Bone marrow (tissue), 2 donors: Measurements from ENCODE around the gene RGS3.

Experiments used
- DNase-seq, 2 donors: peaks; one replicate each; lab custom pipeline; 2025; lab: John Stamatoyannopoulos, UW

Gene RGS3

DNA sequence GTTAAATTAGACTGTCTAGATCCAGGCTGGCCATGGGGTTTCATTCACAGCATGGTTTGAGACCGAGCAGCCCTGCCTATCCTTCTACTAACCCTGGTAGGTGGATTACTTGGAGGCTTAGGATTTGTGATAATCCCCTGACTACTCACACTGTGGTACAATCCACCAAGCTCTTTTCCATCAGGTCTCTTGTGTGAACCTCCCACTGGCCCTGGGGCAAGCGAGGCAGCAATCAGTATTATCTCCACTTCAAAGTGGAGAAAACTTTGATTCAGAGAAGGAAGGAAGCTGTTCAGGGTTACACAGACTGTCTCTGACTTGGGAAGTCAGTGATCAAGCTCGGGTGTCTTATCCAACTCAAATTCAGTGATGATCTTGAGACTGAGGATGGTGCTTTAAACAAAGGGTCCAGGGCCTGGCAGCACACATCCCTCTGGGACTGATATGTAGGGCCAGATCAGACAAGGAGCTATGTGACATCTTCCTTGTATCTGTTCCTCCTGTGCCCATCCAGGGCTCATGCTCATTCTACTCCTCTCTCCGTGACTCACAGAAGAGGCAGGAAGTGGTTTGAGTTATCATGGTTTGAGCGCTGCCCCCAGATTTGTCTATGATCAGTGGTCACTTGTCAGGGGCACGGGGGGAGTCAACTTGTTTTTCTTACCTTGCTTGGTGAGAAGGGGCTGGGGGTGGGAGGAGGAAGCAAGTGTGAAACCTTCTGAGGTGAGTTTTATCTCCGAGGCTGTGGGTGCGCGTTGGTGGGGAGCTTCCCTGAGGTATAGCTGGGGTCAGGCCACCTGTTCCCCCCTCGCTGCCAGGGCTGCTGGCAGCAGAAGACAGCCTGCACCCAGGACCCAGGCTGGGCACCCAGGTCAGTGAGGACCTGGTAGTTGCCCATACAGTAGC lies 48.6 kb downstream of the RGS3 start:
- DNase-seq, result peak in 1 of 2 donors; percentile 50

DNA sequence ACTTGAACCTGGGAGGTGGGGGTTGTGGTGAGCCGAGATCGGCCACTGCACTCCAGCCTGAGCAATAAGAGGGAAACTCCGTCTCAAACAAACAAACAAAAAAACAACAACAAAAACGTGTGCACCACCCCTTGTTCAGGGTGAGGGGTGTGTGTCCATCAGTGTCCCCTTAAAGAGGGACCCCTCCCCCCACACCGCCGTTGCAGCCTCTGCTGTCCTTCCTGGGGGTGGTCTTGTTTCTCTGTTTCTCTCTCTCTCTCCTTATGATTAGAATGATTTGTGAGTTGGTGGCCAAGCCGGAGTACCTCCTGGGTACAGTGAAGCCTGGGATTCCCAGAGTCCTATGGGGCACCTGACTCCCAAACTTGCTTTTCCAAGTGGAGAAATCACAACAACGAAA lies 49.6 kb downstream of the RGS3 start:
- DNase-seq, result no peak

DNA sequence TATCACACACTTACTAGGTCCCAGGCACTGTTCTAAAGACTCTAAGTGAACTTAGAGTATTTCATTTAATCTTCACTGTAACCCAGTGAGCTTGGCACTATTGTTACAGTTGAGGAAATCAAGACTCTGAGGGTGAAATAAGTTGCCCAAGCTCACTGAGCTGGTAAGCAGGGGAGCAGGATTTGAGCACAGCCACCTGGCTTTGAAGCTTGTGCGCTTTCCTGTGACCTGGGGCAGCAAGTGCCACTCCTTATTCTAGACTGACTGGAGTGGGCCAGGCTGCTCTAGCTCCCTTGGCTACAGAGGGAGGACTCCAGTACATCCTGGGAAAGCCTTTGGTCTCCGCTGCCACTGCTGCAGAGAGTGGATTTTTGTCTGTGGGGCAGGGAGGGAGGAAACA lies 50.0 kb downstream of the RGS3 start:
- no peak for DNase-seq

- no peak for DNase-seq
These were observed 50.5 kb downstream of the RGS3 start for GRCh38 chr9:113514061-113514460.

DNA sequence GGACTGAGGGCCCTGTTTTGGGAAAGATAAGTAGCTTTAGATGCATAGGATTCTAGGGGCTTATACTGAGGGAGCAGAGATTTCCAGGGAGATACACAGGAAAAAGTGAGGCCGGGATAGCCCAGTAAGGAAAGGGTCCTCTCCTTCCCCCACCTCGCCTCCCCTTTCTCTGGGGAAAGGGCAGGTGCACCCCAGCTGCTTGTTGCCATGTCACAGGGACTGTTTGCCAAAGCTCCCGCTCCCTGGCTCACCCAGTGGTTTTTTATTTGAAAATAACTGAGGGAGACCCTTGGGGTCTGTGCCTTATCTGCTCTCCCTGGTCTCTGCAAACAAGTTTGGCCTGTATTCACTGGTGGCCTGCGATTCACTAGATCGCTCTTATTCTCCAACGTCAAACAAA lies 51.2 kb downstream of the RGS3 start:
- no peak for DNase-seq

GRCh38 chr9:113515862-113516261 lies 52.3 kb downstream of the RGS3 start:
- no peak for DNase-seq

DNA sequence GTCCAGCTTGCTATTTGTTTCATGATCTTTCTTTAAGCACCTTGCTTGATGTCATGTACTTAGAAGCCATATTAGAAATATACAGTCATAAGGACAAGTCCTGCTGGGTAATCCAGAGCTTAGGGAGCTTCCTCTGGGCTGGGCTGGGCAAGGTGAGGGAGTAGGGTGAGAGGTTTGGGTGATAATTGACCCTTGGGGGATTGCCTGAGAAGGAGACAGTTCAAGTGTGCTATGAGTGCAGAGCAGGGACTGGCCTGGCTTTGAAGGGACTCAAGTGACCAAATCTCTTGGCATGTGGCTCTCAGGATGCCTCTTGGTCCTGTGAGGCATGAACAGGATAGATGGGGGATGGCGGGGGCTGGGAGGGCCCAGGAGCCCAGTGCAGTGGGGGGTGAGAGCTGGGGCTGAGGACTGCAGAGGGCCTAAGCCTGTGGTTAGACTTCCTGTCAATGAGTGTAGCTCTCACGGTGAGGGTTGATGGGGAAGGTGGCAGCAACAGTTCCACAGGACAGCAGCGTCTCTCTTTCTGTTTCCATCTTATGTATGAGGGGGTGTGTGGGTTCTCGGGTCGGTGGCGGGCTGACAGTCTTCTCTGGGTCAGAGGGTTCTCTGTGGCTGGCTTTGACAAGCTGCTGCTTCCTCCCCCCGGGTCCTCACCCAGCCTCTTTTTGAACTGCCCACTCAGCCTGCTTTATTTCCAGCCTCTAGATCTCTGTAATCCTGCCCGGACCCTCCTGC lies 53.5 kb downstream of the RGS3 start:
- DNase-seq, result peak in 1 of 2 donors; percentile 67

DNA sequence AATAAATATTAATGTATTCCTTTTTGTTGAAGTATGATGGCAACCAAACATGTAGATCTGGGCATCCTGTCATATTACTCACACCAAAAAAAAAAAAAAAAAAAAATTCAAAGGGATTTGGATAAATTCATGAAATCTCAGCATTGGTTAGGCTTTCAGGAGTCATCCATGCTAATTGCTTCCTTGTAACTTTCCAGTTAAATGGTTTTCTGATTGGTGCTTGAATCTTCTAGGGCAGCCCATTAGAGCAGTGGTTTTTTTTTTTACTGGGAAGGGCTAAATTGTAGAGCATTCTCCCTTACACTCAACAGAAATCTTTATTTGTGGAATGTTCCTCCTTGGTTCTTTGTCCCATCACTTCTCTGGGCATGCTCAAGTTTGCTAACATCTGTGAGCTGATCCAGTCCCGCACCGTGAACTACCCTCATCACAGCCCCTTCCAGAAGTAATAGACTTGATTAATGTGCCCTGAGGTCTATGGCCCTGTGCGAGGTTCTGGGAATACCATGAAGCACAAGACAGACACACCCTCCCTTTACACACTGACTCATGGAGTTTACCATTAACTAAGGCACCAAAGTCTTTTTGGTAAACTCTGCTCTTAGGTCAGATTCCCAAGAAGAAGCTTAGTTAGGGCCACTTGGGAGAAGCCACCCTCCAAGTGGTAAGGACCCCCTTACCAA lies 56.0 kb downstream of the RGS3 start:
- DNase-seq, result no peak

- no peak for DNase-seq
These were observed 56.6 kb downstream of the RGS3 start for GRCh38 chr9:113520109-113520642.

DNA sequence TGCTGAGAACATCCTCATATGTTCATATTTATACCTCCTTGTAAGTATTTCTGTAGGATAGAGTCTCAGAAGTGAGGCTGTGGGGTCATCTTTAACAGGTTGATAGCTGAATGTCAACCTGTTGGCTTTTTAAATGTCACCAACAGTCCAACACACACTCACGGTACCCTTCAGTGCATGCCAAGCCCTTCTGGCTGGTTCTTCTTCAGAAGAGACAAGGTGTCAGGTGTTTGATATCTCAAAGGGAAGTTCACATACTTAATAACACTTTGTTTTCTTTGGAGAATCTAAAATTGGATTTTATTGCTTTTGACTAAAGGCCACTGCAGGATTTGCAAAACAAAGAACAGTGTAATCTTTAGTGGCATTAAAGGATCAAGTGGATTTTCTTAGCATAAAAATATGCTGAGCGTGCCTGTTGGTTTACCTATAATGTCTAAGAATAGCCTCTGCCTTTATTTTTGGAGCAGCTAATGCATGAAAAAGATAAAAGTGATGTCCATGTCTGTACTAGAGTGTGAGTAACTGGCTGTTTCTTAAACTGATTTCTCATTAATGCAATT lies 58.2 kb downstream of the RGS3 start:
- DNase-seq, result no peak

- no peak for DNase-seq
These were observed 58.9 kb downstream of the RGS3 start for GRCh38 chr9:113522419-113522818.

DNA sequence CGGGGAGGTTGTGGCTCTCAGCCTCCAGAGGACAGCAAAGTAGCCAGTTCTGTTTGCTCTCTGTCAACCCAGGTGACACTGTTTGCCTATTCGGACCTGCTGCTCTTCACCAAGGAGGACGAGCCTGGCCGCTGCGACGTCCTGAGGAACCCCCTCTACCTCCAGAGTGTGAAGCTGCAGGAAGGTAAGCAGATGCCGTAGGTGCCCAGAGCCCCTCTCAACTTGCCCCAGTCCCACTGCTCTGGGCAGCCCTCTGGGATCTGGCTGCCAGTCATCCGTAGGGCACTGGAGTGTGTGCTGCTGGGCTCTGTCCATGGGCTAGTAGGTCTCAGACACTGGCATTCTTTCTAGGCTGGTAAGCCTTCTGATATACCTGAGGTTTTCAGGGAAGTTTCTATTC lies 59.3 kb downstream of the RGS3 start:
- no peak for DNase-seq

DNA sequence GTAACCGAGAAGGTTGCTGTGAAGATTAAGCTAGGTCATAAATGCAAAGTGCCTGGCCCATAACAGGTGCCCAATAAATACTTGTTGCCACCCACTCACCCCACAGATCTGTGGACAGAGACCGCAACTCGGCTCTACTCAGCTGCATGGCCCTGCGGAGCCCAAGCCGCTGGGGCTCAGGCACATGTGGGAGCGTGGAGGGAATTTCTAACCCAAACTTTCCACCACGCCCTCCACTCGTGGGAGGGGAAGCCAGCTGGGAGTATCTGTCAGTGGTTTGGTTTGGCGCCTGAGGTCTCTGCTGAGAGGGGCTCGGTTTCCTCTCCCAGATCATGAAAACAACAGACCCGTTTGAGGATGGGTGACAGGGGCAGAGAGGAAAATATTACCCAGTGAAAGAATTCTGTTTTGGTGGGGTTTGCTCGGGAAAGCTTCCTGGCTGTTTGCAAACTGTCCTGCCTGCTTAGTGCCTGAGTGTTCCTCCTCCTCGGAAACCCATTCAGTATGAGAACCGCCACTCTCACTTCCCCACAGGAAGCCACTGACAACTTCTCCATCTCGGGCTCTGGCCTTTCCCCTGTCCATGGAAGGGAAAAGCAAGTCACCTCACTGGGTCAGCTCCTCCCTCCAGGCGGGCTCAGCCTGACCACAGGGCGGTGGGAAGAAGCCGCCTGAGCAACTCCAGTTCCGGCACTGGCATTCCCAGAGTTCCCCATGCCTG lies 60.1 kb downstream of the RGS3 start:
- DNase-seq, result peak; percentile 1 to 53

GRCh38 chr9:113524468-113524867 lies 60.9 kb downstream of the RGS3 start:
- no peak for DNase-seq

DNA sequence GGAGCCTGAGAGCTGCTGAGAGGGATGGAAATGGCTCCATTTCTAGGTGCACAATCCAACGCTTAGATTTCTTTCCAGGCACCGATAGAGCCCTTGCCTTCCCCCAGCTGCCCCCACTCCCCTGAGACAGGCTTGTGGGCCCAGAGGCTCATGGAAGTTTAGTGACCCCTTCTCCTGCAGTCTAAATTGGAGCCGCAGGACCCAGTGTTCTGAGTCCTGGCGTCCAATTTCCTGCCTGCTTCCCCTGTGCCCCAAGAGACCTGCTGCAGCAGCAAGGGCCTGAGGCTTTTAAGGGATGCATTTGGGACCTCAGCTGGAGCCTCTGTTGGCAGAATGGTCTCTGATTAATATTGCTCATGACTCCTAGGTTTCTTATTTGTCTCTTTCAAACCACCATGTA lies 61.7 kb downstream of the RGS3 start:
- DNase-seq, result no peak

GRCh38 chr9:113525831-113526230 lies 62.3 kb downstream of the RGS3 start:
- DNase-seq, result no peak

DNA sequence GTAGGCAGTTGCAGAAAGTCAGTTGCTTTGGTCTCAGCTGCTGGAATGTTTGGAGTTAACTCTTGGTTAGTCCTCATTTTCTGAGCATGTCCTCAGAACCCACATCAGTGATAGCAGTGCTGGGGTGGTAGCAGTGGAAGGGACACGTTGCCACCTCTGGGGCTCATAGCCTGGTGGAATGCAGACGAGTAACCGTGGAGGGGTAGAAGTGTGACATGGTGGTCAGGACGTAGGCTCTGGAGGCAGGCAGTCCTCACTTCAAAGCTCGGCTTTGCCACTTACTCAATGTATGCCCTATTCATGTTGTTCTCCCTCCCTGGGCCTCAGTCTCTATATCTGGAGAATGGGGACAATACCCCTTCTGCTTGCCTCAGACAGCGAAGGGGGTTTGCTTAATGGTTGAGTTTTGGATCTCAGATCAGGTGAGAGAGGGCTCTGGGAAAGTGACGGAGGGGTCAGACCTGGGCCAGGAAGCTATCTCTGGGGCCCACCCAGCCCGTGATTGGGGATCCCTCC lies 62.8 kb downstream of the RGS3 start:
- no peak for DNase-seq

DNA sequence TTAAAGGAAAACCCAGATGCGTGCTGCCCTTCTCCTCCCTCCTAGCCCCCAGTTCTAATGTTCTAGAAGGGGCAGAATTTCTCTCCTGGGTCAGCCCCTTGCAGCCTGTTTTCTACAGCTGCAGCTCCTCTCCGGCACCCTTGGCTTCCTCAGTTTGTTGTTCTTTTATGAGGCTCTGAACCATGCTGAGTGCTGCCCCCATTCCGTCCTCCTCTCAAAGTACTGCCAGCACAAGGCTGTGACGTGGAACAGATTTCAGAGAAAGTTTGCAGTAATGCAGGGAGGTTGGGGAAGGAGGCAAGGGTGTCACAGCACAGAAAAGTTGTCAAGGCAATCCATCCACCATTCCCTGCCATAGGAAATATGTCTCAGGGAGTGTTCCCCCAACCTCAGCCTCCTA lies 63.3 kb downstream of the RGS3 start:
- DNase-seq, result no peak

DNA sequence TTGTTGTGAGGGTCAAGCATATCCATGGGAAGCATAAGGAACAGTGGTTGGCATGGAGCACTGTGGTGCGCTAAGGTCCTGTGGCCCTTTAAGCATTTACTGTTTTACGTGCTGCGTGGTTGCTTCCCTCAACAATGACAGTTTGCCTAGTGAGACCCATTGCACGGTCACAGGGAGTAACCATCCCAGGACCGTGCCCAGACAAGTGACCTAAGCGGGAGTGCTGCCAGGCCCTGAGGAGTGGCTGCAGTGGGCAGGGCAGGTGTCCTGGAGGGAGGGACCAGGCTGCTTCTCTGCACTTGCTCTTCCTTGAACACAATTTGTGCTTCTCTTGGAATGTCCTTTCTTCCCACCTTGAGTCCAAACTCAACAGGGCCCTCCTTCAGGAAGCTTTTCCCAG lies 64.6 kb downstream of the RGS3 start:
- DNase-seq, result no peak

- DNase-seq, result no peak
These were observed 65.3 kb downstream of the RGS3 start for GRCh38 chr9:113528811-113529210.

DNA sequence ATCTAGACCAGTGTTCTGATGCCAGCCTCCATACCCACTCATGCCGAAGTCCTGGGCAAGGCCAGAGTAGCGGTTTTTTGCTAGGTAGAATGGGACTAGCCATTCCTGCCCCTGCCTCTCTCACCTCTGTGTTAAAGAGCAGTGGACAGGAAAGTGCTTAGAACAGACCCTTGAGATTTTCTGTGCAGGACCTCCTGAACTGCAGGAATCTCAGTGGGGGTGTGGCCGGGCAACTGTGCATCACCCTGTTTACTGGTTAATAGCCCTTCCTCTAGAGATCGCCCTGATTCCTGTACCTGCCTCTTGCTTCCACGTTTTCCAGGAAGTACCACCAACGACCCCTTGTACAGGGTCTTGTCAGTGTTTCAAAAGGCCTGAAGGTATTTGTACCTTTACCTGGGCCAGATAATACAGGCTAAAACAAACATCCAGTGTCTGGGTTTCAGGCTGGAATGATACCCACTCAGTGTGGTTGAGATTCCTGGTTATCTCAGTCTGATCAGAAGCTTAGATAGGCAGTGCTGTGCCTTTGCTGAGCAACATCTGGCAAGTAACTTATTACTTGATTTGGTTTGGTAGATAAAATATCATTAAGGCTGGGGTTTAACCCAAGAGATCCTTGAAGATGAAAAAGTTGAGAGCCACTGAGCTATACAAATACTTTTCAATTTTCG lies 65.9 kb downstream of the RGS3 start:
- DNase-seq, result no peak
